Activated T-cell treated with anti-CD3 and anti-CD28 coated beads, Interleukin-2, amount 50 U/mL, for 24 hours (primary cell): ENCODE results near the gene NNT.
A peak's percentile ranks its signal among the peaks of the same experiment; 100 is the strongest.

Experiments used
- DNase-seq: peaks from one replicate; pipeline ENCODE4 v3.0.0-alpha.2; 2020
- H3K27ac Mint-ChIP-seq: 2 replicates; pipeline ENCODE4 v1.8.0; 2020; ENCODE audit warnings: mild to moderate bottlenecking, mixed read lengths
- H3K27me3 Mint-ChIP-seq: 2 replicates; pipeline ENCODE4 v1.8.0; 2020; ENCODE audit warnings: mixed read lengths
- H3K36me3 Mint-ChIP-seq: 2 replicates; pipeline ENCODE4 v1.8.0; 2020; ENCODE audit warnings: low read depth, mixed read lengths
- H3K4me1 Mint-ChIP-seq: 2 replicates; pipeline ENCODE4 v1.8.0; 2020; ENCODE audit warnings: low read depth, mixed read lengths
- H3K4me3 Mint-ChIP-seq: 2 replicates; pipeline ENCODE4 v1.8.0; 2020; ENCODE audit warnings: mild to moderate bottlenecking, moderate library complexity, mixed read lengths
- H3K9me3 Mint-ChIP-seq: 2 replicates; pipeline ENCODE4 v1.8.0; 2020; ENCODE audit warnings: mixed read lengths

Gene NNT

DNA sequence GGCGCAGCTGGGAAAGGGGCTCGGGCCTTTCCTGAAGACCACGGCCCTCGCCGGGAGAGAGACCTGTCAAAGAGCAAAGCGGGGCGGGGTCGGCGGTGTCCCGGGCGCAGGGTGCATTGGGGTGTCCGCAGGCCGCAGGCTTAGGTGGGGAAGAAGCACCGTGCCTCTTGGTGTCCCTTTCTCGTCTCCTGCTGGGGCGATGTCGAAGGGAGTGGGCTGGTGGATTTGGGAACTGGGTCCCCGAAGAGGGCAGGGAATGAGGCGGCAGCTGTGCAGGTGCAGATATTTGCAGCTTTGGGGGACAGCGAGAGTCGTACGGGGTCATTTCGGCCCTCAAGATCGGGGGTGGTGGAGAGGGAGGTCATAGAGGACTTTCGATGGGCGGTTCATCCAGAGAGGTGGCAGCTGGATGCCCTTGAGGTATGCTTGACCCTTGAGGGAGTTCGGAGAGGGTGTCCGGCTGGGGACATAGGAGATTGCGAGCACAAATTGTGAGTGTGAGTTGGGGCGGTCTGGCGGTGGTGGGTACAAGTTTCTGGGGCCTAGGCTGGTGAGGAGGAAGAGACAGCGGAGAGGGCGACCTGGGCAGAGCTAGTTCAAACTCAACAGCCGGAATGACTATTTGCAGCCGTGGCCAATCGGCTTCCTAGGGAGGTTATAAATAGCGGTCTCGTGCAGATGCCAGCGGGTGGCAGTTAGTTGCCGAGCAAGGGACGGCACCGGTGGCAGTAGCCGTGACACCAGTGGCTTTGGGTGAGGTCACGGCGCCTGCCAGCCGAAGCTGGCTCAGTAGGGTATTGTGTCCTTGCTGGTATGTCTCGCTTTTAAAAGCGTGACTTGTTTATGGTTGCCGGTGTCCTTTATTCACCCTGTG is 601 bp downstream of the NNT start:
- Mint-ChIP-seq H3K27ac (peak overlapping the region; percentile 88), H3K4me1 (peaks cover 50% of the 10 kb centered on the region), H3K4me3 (peak overlapping the region; percentile 88), H3K36me3 (peaks cover 50% of the 10 kb centered on the region), H3K9me3 (no peaks in the 10 kb centered on the region), H3K27me3 (no peaks in the 10 kb centered on the region)
- peak; percentile 77 for DNase-seq

DNA sequence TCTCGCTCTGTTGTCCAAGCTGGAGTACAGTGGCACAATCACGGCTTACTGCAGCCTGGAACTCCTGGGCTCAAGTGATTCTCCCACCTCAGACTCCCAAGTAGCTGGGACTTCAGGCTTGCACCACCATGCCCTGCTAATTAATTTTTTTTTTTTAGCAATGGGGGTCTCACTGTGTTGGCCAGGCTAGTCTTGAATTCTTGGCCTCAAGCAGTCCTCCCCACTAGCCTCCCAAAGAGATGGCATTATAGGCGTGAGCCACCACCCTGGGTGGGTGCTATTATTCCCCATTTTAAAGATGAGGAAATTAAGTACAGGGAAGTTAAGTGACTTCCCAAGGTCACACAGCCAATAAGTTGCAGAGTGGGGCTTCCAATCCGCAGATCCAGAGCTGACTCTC is 1.7 kb downstream of the NNT start:
- Mint-ChIP-seq H3K36me3 (peaks cover 60% of the 10 kb centered on the region), H3K27ac (peak overlapping the region; percentile 88), H3K27me3 (no peaks in the 10 kb centered on the region), H3K4me3 (peak overlapping the region; percentile 88), H3K4me1 (peaks cover 57% of the 10 kb centered on the region), H3K9me3 (no peaks in the 10 kb centered on the region)
- DNase-seq: no peak

DNA sequence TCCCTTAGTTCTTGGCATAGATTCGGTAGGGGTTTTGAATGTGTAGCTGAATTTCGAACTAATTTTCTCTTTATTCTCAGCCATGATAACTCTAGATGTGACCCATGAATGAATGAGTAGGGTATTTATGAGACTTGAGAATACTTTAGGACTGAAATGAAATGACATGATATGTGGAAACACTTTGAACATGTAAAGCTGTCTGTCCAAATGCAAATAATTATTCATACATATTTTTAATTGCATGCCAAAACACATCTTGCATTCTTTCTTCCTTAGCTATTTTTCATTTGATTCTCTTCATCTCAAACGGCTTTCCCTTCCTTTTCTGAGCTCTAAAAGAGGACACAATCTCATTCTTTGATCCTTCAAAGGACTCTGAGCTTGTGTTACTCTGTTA is 3.4 kb downstream of the NNT start:
- DNase-seq: no peak
- Mint-ChIP-seq H3K9me3 (no peaks in the 10 kb centered on the region), H3K27ac (no peak overlapping the region), H3K4me3 (no peak overlapping the region), H3K36me3 (peaks cover 75% of the 10 kb centered on the region), H3K4me1 (peaks cover 57% of the 10 kb centered on the region), H3K27me3 (no peaks in the 10 kb centered on the region)

DNA sequence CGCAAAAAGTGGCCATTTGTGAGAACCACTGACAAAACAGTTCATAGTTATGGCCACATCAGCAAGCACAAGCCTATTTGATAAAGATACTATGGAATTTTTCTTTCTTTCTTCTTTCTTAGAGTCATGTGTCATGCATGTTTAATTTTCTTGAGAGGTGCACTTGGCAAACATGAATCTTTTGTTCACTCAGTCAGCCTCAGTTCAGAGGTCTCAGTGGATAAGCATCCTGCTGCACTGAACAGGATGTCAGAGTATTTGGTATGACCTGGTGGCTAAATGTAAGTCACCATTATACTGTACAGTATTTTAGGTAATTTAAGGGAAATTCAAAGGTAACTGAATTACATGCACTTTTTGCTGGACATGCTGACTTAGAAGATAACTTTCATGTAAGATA is 5.4 kb downstream of the NNT start:
- no peak overlapping the region for H3K27ac Mint-ChIP-seq
- peaks cover 80% of the 10 kb centered on the region for H3K36me3 Mint-ChIP-seq
- H3K4me3 Mint-ChIP-seq: no peak overlapping the region
- no peak for DNase-seq
- no peaks in the 10 kb centered on the region for H3K9me3 Mint-ChIP-seq
- no peaks in the 10 kb centered on the region for H3K27me3 Mint-ChIP-seq
- H3K4me1 Mint-ChIP-seq: peaks cover 47% of the 10 kb centered on the region

DNA sequence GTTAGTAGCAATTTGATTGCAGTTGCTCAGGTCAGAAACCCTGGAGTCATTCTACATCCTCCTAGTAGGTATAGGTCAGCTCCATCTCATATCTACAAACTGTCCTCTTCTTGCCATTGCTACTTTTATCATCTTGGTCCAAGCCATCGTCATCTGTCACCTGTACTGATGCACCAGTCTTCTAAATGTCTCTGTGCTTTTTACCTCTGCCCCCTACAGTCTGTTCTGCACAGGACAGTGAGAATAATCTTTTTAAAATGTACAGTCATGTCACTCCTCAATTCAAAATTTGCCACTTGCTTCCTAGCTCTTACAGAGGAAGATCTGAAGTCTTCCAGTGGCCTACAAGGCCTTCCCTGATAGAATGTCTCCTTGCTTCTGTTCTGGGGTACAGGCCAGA is 6.8 kb downstream of the NNT start:
- Mint-ChIP-seq H3K27ac (peak overlapping the region; percentile 27), H3K36me3 (peaks cover 84% of the 10 kb centered on the region), H3K4me1 (peaks cover 35% of the 10 kb centered on the region), H3K4me3 (no peak overlapping the region), H3K27me3 (no peaks in the 10 kb centered on the region), H3K9me3 (no peaks in the 10 kb centered on the region)
- no peak for DNase-seq

DNA sequence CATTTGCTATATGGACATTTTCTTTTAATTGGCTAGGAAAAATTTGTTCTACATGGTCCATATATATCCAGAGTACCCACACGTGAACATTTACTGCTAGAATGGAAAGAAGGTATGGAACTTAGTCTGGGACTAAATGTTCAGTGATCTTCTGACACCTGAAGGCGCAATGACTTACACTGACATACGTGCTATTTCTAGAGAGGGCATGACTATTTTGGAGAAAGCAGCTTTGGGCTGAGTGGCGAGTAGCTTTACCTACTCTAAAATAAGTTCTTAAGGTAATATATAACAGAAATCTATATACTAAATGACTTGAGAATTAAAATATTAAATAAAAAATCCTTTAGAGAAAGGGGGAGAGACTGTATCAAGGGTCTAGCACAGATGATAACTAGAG is 10.4 kb downstream of the NNT start:
- Mint-ChIP-seq H3K4me1 (peaks cover 16% of the 10 kb centered on the region), H3K27me3 (no peaks in the 10 kb centered on the region), H3K4me3 (no peak overlapping the region), H3K9me3 (no peaks in the 10 kb centered on the region), H3K36me3 (peaks cover 90% of the 10 kb centered on the region), H3K27ac (no peak overlapping the region)
- no peak for DNase-seq

DNA sequence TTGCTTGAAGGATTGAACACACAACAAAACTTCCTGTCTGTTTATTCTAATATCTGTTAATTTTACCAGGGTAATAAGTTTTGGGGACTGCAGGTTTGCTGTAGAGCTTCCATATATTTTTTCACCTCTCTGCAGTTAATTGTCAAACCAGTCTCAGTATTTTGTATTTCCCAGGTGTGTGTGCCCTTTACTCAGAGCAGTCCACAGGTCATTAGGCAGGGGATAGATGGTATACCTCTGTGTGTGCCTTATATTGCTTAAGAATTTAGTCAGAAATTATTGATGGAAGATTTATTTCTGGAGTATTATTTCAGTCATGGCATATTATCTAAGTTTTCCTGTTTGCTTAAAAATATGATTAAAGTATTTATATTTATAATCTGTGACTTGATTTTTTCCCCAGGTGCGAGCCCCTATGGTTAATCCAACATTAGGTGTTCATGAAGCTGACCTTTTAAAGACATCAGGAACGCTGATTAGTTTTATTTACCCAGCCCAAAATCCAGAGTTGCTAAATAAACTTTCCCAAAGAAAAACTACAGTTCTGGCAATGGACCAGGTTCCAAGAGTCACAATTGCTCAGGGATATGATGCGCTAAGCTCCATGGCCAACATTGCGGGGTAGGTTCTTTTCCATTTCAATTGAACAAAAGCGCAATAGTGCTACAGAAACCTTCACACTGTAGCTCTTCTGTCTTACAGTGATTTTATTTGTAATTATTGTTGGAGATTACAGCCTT is 12.6 kb downstream of the NNT start:
- H3K27ac Mint-ChIP-seq: no peak overlapping the region
- no peak for DNase-seq
- H3K36me3 Mint-ChIP-seq: peaks cover 86% of the 10 kb centered on the region
- no peaks in the 10 kb centered on the region for H3K9me3 Mint-ChIP-seq
- no peaks in the 10 kb centered on the region for H3K4me1 Mint-ChIP-seq
- H3K27me3 Mint-ChIP-seq: no peaks in the 10 kb centered on the region
- no peak overlapping the region for H3K4me3 Mint-ChIP-seq

DNA sequence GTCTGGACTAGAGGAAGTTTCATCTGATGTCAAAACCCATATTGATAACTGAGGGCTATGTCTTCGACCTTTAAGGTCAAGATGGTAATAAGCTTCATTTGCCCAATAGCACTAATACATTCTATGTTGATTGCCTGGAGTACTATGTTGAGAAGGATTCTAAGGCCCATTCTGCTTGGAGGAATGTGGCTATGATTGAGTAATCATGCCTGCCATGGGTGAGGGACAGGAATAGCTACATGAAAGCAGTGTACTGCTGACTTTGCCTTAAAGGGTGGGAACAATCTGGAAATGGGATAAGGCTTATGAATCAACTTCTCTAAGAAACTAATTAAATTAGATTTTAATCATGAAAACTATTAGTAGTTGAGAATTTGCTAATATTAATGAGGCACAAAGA is 13.6 kb downstream of the NNT start:
- Mint-ChIP-seq H3K4me1 (peaks cover 2% of the 10 kb centered on the region), H3K27ac (no peak overlapping the region), H3K36me3 (peaks cover 87% of the 10 kb centered on the region), H3K9me3 (no peaks in the 10 kb centered on the region), H3K27me3 (no peaks in the 10 kb centered on the region), H3K4me3 (no peak overlapping the region)
- no peak for DNase-seq

DNA sequence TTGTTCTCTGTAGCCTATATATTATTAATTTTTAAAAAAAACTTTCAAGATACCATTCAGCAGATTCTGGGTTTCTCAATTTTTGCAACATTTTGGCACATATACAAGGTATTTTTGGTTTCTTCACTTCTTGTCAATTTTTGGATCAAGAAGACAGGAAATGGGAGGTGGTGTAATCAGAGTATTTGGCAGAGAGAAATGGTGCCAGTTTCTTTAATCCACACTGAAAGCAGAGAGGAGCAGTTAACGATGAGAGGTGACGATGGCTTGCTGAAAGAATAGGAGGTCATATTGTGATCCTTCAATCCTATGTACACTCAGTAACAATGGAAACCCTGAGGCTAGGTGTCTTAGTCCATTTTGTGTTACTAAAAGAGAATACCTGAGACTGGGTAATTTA is 16.4 kb downstream of the NNT start:
- Mint-ChIP-seq H3K27me3 (no peaks in the 10 kb centered on the region), H3K27ac (no peak overlapping the region), H3K4me1 (peaks cover 7% of the 10 kb centered on the region), H3K36me3 (peaks cover 86% of the 10 kb centered on the region), H3K9me3 (no peaks in the 10 kb centered on the region), H3K4me3 (no peak overlapping the region)
- DNase-seq: no peak

DNA sequence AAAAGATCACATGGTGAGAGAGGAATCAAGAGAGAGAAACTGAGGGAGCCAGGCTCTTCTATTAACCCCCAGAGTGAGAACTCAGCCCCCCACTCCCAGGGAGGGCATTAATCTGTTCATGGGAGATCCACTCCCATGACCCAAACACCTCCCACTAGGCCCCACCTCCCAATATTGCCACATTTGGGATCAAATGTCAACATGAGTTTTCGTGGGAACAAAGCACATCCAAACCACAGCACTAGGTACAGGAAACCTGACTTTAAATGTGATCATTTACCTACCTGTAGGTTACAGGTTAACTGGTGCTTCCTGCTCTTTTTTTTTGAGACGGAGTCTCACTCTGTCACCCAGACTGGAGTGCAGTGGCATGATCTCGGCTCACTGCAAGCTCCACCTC is 16.9 kb downstream of the NNT start:
- H3K4me1 Mint-ChIP-seq: peaks cover 7% of the 10 kb centered on the region
- no peak overlapping the region for H3K4me3 Mint-ChIP-seq
- H3K9me3 Mint-ChIP-seq: no peaks in the 10 kb centered on the region
- H3K27ac Mint-ChIP-seq: no peak overlapping the region
- no peaks in the 10 kb centered on the region for H3K27me3 Mint-ChIP-seq
- DNase-seq: no peak
- H3K36me3 Mint-ChIP-seq: peaks cover 89% of the 10 kb centered on the region

DNA sequence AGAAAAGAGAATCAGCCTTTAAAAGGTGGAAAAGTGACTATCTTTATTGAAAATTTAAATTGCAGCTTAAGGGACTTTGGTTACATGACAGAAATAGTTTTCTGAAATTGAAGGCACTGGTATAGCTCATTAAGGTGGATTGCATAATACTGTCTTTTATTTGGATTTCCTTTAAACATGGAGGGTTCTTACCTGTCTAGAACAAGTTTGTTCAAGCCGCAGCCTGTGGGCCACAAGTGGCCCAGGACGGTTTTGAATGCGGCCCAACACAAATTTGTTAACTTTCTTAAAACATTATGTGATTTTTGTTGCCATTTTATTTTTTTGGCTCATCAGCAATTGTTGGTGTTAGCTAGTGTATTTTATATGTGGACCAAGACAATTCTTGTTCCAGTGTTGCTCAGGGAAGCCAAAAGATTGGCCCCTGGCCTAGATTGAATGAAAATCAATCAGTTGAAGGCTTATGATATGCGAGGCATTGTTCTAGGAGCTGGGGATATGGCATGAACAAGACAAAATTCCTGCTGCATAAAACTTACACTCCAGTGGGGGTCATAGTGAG is 18.0 kb downstream of the NNT start:
- Mint-ChIP-seq H3K27ac (no peak overlapping the region), H3K36me3 (peaks cover 87% of the 10 kb centered on the region)

DNA sequence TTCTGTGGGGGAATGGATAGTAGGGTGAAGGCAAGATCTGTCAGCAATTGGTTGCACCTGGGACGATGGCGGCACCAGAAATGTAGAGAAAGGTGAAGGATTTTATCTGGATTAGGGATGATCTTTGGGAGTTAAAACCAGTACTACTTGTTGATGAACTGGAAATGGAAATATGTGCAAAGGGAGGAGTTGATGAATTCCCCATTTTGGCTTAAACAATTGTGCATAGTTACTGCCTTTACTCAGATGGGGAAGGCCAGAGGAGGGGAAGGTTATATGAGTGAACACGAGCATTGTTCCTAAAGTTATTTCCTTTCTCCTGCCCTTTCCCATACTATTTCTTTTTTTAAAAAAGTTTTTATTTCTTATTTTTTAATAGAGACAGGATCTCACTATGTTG is 19.1 kb downstream of the NNT start:
- Mint-ChIP-seq H3K9me3 (no peaks in the 10 kb centered on the region), H3K4me3 (no peak overlapping the region), H3K27me3 (no peaks in the 10 kb centered on the region), H3K4me1 (peaks cover 7% of the 10 kb centered on the region), H3K36me3 (peaks cover 79% of the 10 kb centered on the region), H3K27ac (no peak overlapping the region)
- DNase-seq: no peak

More for the DNA sequence above, 18.0 kb downstream of the NNT start:
- DNase-seq: no peak
- Mint-ChIP-seq H3K4me3 (no peak overlapping the region), H3K4me1 (peaks cover 7% of the 10 kb centered on the region), H3K27me3 (no peaks in the 10 kb centered on the region), H3K9me3 (no peaks in the 10 kb centered on the region)

DNA sequence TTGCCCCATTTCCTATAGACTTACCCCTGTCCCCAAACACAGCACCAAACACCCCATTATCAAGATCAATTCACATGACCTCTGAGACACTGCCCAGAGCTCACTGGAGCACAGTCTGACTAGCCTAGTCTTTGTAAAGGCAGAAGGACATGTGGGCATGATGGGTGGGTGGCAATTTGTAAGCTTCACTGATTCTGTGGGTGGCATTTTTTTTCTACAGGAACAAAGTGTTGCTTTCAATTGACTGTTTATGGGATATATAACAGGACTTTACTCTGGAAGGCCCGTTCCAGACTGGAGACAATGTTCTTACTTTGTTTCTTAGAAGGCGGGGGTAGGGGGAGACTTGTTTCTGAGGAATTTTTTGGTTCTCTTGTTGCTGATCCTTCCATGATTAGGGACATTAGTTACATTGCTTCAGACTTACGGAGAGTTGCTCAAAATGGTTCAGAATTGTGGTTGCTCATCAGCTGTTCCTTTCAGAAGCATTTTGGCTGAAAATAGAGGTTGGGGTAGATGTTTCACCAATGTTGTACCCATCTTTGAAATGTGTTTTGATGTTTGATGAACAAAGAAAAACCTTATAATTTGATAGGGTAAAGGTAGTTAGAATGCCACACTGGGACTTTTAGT is 20.2 kb downstream of the NNT start:
- H3K36me3 Mint-ChIP-seq: peaks cover 74% of the 10 kb centered on the region
- H3K4me3 Mint-ChIP-seq: no peak overlapping the region
- H3K27me3 Mint-ChIP-seq: no peaks in the 10 kb centered on the region
- H3K27ac Mint-ChIP-seq: peak overlapping the region; percentile 5
- peaks cover 7% of the 10 kb centered on the region for H3K4me1 Mint-ChIP-seq
- no peaks in the 10 kb centered on the region for H3K9me3 Mint-ChIP-seq
- DNase-seq: no peak

DNA sequence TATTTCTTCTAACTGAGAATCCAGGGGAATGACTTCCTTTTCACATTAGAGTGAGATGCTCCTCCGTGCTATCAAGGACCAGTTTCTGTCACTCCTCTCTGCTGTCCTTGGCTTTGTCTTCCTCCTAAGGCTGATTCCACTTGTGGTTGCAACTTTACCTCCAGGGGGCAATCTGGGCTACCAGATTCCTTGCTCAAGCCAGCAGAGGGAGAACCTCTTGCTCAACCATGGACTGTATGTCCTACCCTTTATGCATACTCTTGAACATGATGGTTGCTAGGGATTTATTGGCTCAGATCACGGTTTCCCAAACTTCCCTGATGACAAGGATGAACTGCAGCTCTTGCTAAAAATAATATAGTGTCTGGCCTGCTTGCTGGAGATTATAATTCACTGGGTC is 24.0 kb downstream of the NNT start:
- Mint-ChIP-seq H3K4me1 (peaks cover 12% of the 10 kb centered on the region), H3K4me3 (no peak overlapping the region), H3K9me3 (no peaks in the 10 kb centered on the region), H3K36me3 (peaks cover 71% of the 10 kb centered on the region), H3K27ac (no peak overlapping the region), H3K27me3 (no peaks in the 10 kb centered on the region)
- DNase-seq: no peak
